Transverse colon (tissue), 4 donors: ENCODE data around the gene RMND1. TPM values are rescaled to one million over a fixed set of nuclear protein-coding genes. Genes with fewer than 3 reads are reported as not detected.

Experiments
- DNase-seq: peaks from one replicate; pipeline ENCODE4 v3.0.0-alpha.2; 2019
- H3K27ac ChIP-seq, 4 donors: fragments of 200-600 bp; sonication (generic); 2 replicates each; pipeline ENCODE4 v1.5.1; 2016 to 2018; ENCODE audit warnings: inconsistent platforms in 4 of 4
- H3K27me3 ChIP-seq: fragments of 200-600 bp; sonication (generic); 2 replicates; pipeline ENCODE4 v1.5.1; 2017; ENCODE audit warnings: inconsistent platforms
- H3K36me3 ChIP-seq, 4 donors: fragments of 200-600 bp; sonication (generic); 2 replicates each; pipeline ENCODE4 v1.5.1; 2017 to 2019; ENCODE audit warnings: inconsistent platforms in 4 of 4
- H3K4me1 ChIP-seq, 4 donors: fragments of 200-600 bp; sonication (generic); 2 replicates each; pipeline ENCODE4 v1.5.1; 2017 to 2020; ENCODE audit warnings: inconsistent platforms in 4 of 4
- H3K4me3 ChIP-seq, 4 donors: fragments of 200-600 bp; sonication (generic); 1 replicate in 1 of 4; 2 replicates in 3 of 4; pipeline versions ENCODE4 v1.5.1 to v1.6.1; 2017 to 2019; ENCODE audit warnings: inconsistent platforms in 4 of 4
- H3K9me3 ChIP-seq, 2 donors: fragments of 200-600 bp; sonication (generic); 2 replicates each; pipeline ENCODE4 v1.5.1; 2017 to 2019; ENCODE audit warnings: inconsistent platforms in 2 of 2
- EP300 ChIP-seq: sonication (generic); formaldehyde crosslinking; IDR thresholded peaks from one replicate; pipeline ENCODE4 v1.6.1; 2017; ENCODE audit warnings: antibody characterized with exemption, low read depth
- POLR2A ChIP-seq: fragments of 450-650 bp; IDR thresholded peaks from one replicate; pipeline ENCODE4 v1.6.1; 2016; ENCODE audit warnings: antibody characterized with exemption, mild to moderate bottlenecking, moderate library complexity
- POLR2AphosphoS5 ChIP-seq, 3 donors: sonication (generic); formaldehyde crosslinking; IDR thresholded peaks; one replicate each; pipeline ENCODE4 v1.6.1; 2016; ENCODE audit warnings: antibody characterized with exemption in 3 of 3
- WGBS, 2 donors: methylation state at CpG; one replicate each; pipeline ENCODE4 v1.1.5; 2018; ENCODE audit warnings: low coverage in 1 of 2; 5-methylcytosine and 5-hydroxymethylcytosine counted together
- in situ Hi-C, 4 donors: fragments of 200-750 bp; cut with MboI; loops; one replicate each; pipeline versions ENCODE4 v1.15.0 to v1.15.1; 2017; ENCODE audit warnings: low sequenced_read_pairs in 3 of 4, low pct_ligation_motif_present in 1 of 4, low pct_unique_long_range_greater_than_20kb in 1 of 4
- intact Hi-C: fragments of 100-400 bp; cut with DNase I; formaldehyde crosslinking; loops from one replicate; pipeline ENCODE4 v1.15.1; 2023; ENCODE audit warnings: low total_unique reads
- total RNA-seq, 4 donors: library from RNA; depleted of rRNA; stranded (reverse); fragments of >200 nt; gene quantifications; one replicate each; pipeline ENCODE4 v1.1.0, GENCODE V29; 2016
- TF ChIP-seq, protein P1 (sequence below), 5 experiments: fragments of 200-600 bp in 3 of 5; fragments of 450-650 bp in 2 of 5; sonication (generic) in 3 of 5; IDR thresholded peaks; 1 replicate in 2 of 5; 2 replicates in 3 of 5; pipeline ENCODE4 v1.5.1; 2016 to 2017; ENCODE audit warnings: antibody characterized with exemption in 5 of 5, inconsistent platforms in 3 of 5, mild to moderate bottlenecking in 2 of 5, moderate library complexity in 1 of 5

The RMND1 gene, protein sequence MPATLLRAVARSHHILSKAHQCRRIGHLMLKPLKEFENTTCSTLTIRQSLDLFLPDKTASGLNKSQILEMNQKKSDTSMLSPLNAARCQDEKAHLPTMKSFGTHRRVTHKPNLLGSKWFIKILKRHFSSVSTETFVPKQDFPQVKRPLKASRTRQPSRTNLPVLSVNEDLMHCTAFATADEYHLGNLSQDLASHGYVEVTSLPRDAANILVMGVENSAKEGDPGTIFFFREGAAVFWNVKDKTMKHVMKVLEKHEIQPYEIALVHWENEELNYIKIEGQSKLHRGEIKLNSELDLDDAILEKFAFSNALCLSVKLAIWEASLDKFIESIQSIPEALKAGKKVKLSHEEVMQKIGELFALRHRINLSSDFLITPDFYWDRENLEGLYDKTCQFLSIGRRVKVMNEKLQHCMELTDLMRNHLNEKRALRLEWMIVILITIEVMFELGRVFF
- 10 to 100 TPM in 2 of 4 donors, 1 to 10 TPM in 2; 5.6 to 29.2 (median 17.5) TPM for total RNA-seq

DNA sequence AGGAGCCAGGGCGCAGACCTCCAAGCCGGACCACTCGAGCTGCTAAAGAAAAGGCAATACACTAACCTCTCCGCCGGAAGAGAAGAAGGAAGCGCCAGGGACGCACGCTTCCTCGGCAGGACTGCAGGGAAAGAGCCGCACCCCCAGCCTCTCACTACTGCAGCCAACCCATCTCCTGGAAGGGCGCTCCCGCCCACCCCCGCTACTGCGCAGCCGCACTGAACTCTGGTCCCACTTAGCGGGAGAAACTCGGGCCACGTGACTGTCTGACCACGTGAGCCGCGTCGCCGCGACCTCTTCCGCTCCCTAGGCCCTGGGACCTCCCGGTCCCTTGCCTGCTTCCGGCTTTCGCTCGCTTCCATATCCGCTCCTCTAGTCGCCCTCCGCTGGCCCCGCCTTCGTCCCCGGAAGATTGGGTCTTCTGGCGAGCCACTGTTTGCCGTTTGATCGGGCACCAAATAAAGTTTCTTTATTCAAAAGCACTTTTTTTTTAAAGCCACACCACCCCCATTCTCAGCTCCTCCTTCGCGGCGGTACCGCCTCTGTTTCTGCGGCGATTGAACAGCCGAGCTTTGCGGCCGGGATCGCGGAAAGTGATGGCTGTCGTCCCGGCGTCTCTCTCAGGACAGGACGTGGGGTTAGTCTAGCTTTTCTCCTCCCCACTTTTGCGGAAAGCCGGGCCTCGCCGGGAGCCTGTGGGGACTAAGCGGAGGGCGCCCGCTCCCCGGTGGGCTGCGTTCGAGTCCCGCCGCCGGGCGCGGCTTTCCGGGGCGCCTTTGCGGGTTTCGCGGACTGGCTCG lies at the start of gene RMND1:
TSS of gene RMND1 (minus strand) at position 177 of the 800 bp plus-strand sequence. CDS start 6,315 bp downstream, outside the sequence.
- peak within 1 kb of the TSS; percentile 79 to 97 (median 92) for H3K4me3 ChIP-seq
- H3K27ac ChIP-seq = peak within 1 kb of the TSS; percentile 93 to 100 (median 96)
- intact Hi-C loops (no loop called here), in situ Hi-C loops (no loop called here)
- H3K4me1 ChIP-seq = peaks cover 9 to 28% (median 19%) of the 10 kb centered on the region in 4 donors
- H3K9me3 ChIP-seq = no peaks in the 10 kb centered on the region
- DNase-seq = peak; percentile 100
- TF ChIP-seq, protein P1, sequence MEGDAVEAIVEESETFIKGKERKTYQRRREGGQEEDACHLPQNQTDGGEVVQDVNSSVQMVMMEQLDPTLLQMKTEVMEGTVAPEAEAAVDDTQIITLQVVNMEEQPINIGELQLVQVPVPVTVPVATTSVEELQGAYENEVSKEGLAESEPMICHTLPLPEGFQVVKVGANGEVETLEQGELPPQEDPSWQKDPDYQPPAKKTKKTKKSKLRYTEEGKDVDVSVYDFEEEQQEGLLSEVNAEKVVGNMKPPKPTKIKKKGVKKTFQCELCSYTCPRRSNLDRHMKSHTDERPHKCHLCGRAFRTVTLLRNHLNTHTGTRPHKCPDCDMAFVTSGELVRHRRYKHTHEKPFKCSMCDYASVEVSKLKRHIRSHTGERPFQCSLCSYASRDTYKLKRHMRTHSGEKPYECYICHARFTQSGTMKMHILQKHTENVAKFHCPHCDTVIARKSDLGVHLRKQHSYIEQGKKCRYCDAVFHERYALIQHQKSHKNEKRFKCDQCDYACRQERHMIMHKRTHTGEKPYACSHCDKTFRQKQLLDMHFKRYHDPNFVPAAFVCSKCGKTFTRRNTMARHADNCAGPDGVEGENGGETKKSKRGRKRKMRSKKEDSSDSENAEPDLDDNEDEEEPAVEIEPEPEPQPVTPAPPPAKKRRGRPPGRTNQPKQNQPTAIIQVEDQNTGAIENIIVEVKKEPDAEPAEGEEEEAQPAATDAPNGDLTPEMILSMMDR (IDR thresholded peaks at IDR 0.05) = no peak
- peak; percentile 70 for TF ChIP-seq POLR2A
- TF ChIP-seq EP300 = no peak
- TF ChIP-seq POLR2AphosphoS5 (IDR thresholded peaks at IDR 0.05) = peak; percentile 72 to 87 (median 82)
- no peaks in the 10 kb centered on the region for H3K36me3 ChIP-seq
- H3K27me3 ChIP-seq = no peaks in the 10 kb centered on the region
- 0 to 1% methylated on average over 3 to 72 of the region's 74 CpGs for WGBS, 2 donors

DNA sequence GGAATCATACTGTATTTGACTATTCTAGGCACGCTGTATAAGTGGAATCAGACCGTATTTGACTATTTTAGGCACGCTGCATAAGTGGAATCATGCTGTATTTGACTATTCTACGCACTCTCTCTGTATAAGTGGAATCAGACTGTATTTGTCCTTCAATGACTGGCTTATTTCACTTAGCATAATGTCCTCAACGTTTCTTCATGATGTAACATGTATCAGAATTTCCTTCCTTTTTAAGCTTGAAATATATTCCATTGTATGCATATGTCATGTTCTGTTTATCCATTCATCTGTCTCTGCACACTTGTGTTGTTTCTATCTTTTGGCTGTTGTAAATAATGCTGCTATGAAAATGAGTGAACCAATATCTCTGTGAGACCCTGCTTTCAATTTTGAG lies 47.6 kb upstream of the RMND1 start:
- no peak for DNase-seq
- in situ Hi-C loops = no loop called here
- 20 to 73% methylated on average over 1 to 5 of the region's 5 CpGs for WGBS, 2 donors

DNA sequence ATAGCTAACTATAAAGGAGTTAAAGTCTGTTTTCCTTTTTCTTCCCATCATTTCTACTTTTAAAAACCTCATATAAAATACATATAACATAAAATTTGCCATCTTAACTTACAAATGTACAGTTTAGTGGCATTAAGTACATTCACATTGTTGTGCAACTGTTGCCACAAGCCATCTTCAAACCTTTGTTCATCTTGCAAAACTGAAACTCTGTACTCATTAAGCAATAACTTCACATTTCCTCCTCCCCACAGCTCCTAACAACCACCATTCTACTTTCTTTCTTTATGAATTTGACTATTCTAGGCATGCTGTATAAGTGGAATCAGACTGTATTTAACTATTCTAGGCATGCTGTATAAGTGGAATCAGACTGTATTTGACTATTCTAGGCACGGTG lies 46.4 kb upstream of the RMND1 start:
- 57 to 83% methylated on average over 1 of the region's 1 CpG for WGBS, 2 donors
- DNase-seq = no peak
- intact Hi-C loops (no loop called here), in situ Hi-C loops (no loop called here)
- TF ChIP-seq POLR2AphosphoS5 (IDR thresholded peaks at IDR 0.05) = no peak
- TF ChIP-seq EP300 = no peak
- TF ChIP-seq, protein P1 (IDR thresholded peaks at IDR 0.05) = no peak
- no peak for TF ChIP-seq POLR2A
- no peaks in the 10 kb centered on the region for H3K36me3 ChIP-seq
- H3K4me3 ChIP-seq = no peak overlapping the region
- peaks cover 0 to 15% (median 5%) of the 10 kb centered on the region in 4 donors for H3K4me1 ChIP-seq
- no peaks in the 10 kb centered on the region for H3K9me3 ChIP-seq
- peaks cover 31% of the 10 kb centered on the region for H3K27me3 ChIP-seq
- no peak overlapping the region for H3K27ac ChIP-seq

More for the DNA sequence above, 47.6 kb upstream of the RMND1 start:
- intact Hi-C loops = no loop called here
- H3K27ac ChIP-seq = no peak overlapping the region
- peaks cover 0 to 3% (median 2%) of the 10 kb centered on the region in 4 donors for H3K4me1 ChIP-seq
- peaks cover 19% of the 10 kb centered on the region for H3K27me3 ChIP-seq
- no peaks in the 10 kb centered on the region for H3K9me3 ChIP-seq
- H3K4me3 ChIP-seq = no peak overlapping the region
- no peaks in the 10 kb centered on the region for H3K36me3 ChIP-seq
- TF ChIP-seq POLR2AphosphoS5 (IDR thresholded peaks at IDR 0.05) = no peak
- TF ChIP-seq EP300 = no peak

DNA sequence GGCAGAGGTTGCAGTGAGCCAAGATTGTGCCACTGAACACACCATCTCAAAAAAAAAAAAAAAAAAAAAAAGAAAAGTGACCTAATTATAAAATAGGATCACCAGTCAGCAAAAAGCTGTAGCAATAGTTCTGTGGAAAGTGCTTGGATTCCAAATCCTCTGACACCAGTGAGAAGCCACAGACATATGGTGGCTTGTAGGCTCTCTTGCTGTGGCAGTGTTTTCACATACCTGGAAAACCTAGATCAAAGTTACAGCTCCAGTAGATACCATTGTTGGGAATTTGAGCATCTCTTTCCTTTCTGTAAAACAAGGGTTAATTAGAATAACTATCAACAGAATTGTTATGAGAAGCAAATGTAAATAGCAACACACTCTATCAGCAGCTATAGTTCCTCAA lies 46.0 kb upstream of the RMND1 start:
- peaks cover 0 to 16% (median 5%) of the 10 kb centered on the region in 4 donors for H3K4me1 ChIP-seq
- intact Hi-C loops = no loop called here
- peaks cover 35% of the 10 kb centered on the region for H3K27me3 ChIP-seq
- no peak overlapping the region for H3K4me3 ChIP-seq
- in situ Hi-C loops = no loop called here
- H3K27ac ChIP-seq = no peak overlapping the region
- DNase-seq = no peak
- H3K36me3 ChIP-seq = no peaks in the 10 kb centered on the region
- no peak for TF ChIP-seq POLR2A
- TF ChIP-seq, protein P1 (IDR thresholded peaks at IDR 0.05) = no peak
- TF ChIP-seq POLR2AphosphoS5 (IDR thresholded peaks at IDR 0.05) = no peak
- TF ChIP-seq EP300 = no peak
- no peaks in the 10 kb centered on the region for H3K9me3 ChIP-seq
